Naive thymus-derived CD4-positive, alpha-beta T cell (primary cell): ENCODE measurements around the gene SGPL1. TPM values are rescaled to one million over a fixed set of nuclear protein-coding genes. Genes with fewer than 3 reads are reported as not detected.

Experiments
- ATAC-seq: fragments of 150-1000 bp; cut with Tn5 transposase; 2 replicates; pipeline ENCODE4 v1.10.0; 2021; ENCODE audit warnings: mild to moderate bottlenecking, moderate library complexity
- CTCF ChIA-PET: fragments of 350-600 bp; sonication (Branson Sonifier 250); formaldehyde crosslinking; loops from one replicate; lab custom pipeline; 2021; ENCODE audit warnings: antibody characterized with exemption; lab: Charles Lee
- POLR2A ChIA-PET: fragments of 350-600 bp; sonication (Branson Sonifier 250); formaldehyde crosslinking; loops from one replicate; lab custom pipeline; 2021; ENCODE audit warnings: antibody characterized with exemption, inconsistent platforms; lab: Charles Lee
- DNase-seq, 9 donors: peaks; one replicate each; pipeline versions ENCODE4 v3.0.0 to v3.0.0-alpha.2; 2020 to 2022; ENCODE audit warnings: mixed read lengths in 1 of 9
- H3K27ac ChIP-seq: one replicate; pipeline ENCODE4 v1.7.0; 2013; ENCODE audit warnings: mild to moderate bottlenecking, low read depth, low read length, moderate library complexity
- H3K27me3 ChIP-seq, 2 donors: one replicate each; pipeline ENCODE4 v1.7.0; 2013; ENCODE audit warnings: low read length in 2 of 2, mild to moderate bottlenecking in 2 of 2, moderate library complexity in 2 of 2; ENCODE audit not compliant: control insufficient read depth in 2 of 2, insufficient read depth in 2 of 2
- H3K36me3 ChIP-seq, 3 experiments: 1 replicate in 2 of 3; 2 replicates in 1 of 3; pipeline ENCODE4 v1.7.0; 2013; ENCODE audit warnings: low read length in 3 of 3, mild to moderate bottlenecking in 3 of 3, moderate library complexity in 1 of 3; ENCODE audit not compliant: insufficient read depth in 3 of 3, control insufficient read depth in 2 of 3
- H3K4me1 ChIP-seq, 2 donors: one replicate each; pipeline ENCODE4 v1.7.0; 2013; ENCODE audit warnings: low read length in 2 of 2, mild to moderate bottlenecking in 2 of 2, moderate library complexity in 1 of 2; ENCODE audit not compliant: control insufficient read depth in 2 of 2, insufficient read depth in 2 of 2
- H3K4me3 ChIP-seq: 2 replicates; pipeline ENCODE4 v1.7.0; 2013; ENCODE audit warnings: mild to moderate bottlenecking, low read length
- H3K9me3 ChIP-seq, 3 experiments: 1 replicate in 2 of 3; 2 replicates in 1 of 3; pipeline ENCODE4 v1.7.0; 2013; ENCODE audit warnings: low read length in 3 of 3; ENCODE audit not compliant: control insufficient read depth in 2 of 3
- H3K27ac Mint-ChIP-seq, 9 donors: one replicate each; pipeline ENCODE4 v1.8.0; 2020 to 2022; ENCODE audit warnings: mixed read lengths in 9 of 9, mild to moderate bottlenecking in 8 of 9, moderate library complexity in 5 of 9, inconsistent platforms in 2 of 9
- H3K27me3 Mint-ChIP-seq, 5 donors: one replicate each; pipeline ENCODE4 v1.8.0; 2021 to 2022; ENCODE audit warnings: mixed read lengths in 5 of 5, mild to moderate bottlenecking in 1 of 5
- H3K36me3 Mint-ChIP-seq, 5 donors: one replicate each; pipeline ENCODE4 v1.8.0; 2020 to 2022; ENCODE audit warnings: mixed read lengths in 5 of 5, mild to moderate bottlenecking in 3 of 5, inconsistent platforms in 1 of 5
- H3K4me1 Mint-ChIP-seq, 7 donors: one replicate each; pipeline ENCODE4 v1.8.0; 2020 to 2022; ENCODE audit warnings: mixed read lengths in 7 of 7, mild to moderate bottlenecking in 3 of 7, inconsistent platforms in 1 of 7
- H3K4me3 Mint-ChIP-seq, 10 donors: one replicate each; pipeline ENCODE4 v1.8.0; 2020 to 2022; ENCODE audit warnings: mild to moderate bottlenecking in 10 of 10, mixed read lengths in 10 of 10, moderate library complexity in 6 of 10, inconsistent platforms in 2 of 10
- H3K9me3 Mint-ChIP-seq, 11 donors: one replicate each; pipeline ENCODE4 v1.8.0; 2020 to 2022; ENCODE audit warnings: mixed read lengths in 11 of 11, mild to moderate bottlenecking in 4 of 11, inconsistent platforms in 1 of 11, moderate library complexity in 1 of 11
- intact Hi-C, 2 donors: fragments of 100-400 bp; cut with micrococcal nuclease; formaldehyde crosslinking; loops; one replicate each; pipeline ENCODE4 v1.15.1; 2023
- polyA plus RNA-seq, 2 donors: library from polyadenylated mRNA; unstranded; fragments of 300-500 nt; fragmentation: Illumina TruSeq; gene quantifications; one replicate each; pipeline ENCODE4 v1.2.3, GENCODE V29; 2021
- total RNA-seq, 6 experiments: library from RNA in 5 of 6; stranded (reverse) in 5 of 6; gene quantifications; 1 replicate in 5 of 6; 2 replicates in 1 of 6; pipeline ENCODE4 v1.2.3 and lab custom pipeline; 2021 to 2026

SGPL1 gene
- total and polyA plus RNA-seq, 7 experiments from 2014 or later, result 12.2 to 35.5 (median 24.5) TPM

- ATAC-seq (peak; percentile 32), DNase-seq (peak in 1 of 9 donors; percentile 8)
- H3K9me3 Mint-ChIP-seq, result no peaks in the 10 kb centered on the region
- peaks cover 0 to 23% (median 9%) of the 10 kb centered on the region in 5 donors for H3K36me3 Mint-ChIP-seq
- no peak overlapping the region for H3K4me3 Mint-ChIP-seq
- H3K36me3 ChIP-seq, result no peaks in the 10 kb centered on the region
- H3K4me3 ChIP-seq, result no peak overlapping the region
- peaks cover 0 to 10% of the 10 kb centered on the region in 2 donors for H3K4me1 ChIP-seq
- intact Hi-C loops, result loop anchor here in 1 of 2 donors (1.0 kb wide), 1 partner anchor 271 kb away; no protein-coding TSS in a partner anchor
- no peaks in the 10 kb centered on the region for H3K9me3 ChIP-seq
- H3K4me1 Mint-ChIP-seq, result peaks cover 16 to 43% (median 31%) of the 10 kb centered on the region in 7 donors
- ChIA-PET POLR2A (no interaction called here), CTCF (no interaction called here)
- peak overlapping the region in 2 of 9 donors; percentile 36 to 63 for H3K27ac Mint-ChIP-seq
- H3K27me3 Mint-ChIP-seq, result no peaks in the 10 kb centered on the region
- no peaks in the 10 kb centered on the region for H3K27me3 ChIP-seq
- no peak overlapping the region for H3K27ac ChIP-seq
Measured at GRCh38 chr10:70820976-70821750, 5.4 kb downstream of the SGPL1 start.

- Mint-ChIP-seq H3K4me1 (peaks cover 8 to 45% (median 32%) of the 10 kb centered on the region in 7 donors), H3K9me3 (no peaks in the 10 kb centered on the region), H3K4me3 (peak overlapping the region in 1 of 10 donors; percentile 13), H3K27ac (no peak overlapping the region), H3K36me3 (peaks cover 2 to 27% (median 9%) of the 10 kb centered on the region in 5 donors), H3K27me3 (no peaks in the 10 kb centered on the region)
- DNase-seq (no peak), ATAC-seq (no peak)
- Histone ChIP-seq H3K27ac (no peak overlapping the region), H3K36me3 (no peaks in the 10 kb centered on the region), H3K4me1 (peaks cover 0 to 3% of the 10 kb centered on the region in 2 donors), H3K27me3 (no peaks in the 10 kb centered on the region), H3K4me3 (no peak overlapping the region), H3K9me3 (no peaks in the 10 kb centered on the region)
- ChIA-PET CTCF (no interaction called here), POLR2A (interaction anchor here (0.6 kb wide), 1 partner anchor 12 kb away, joined by 3 read pairs; no protein-coding TSS in a partner anchor)
- intact Hi-C loops, result no loop called here
Measured at GRCh38 chr10:70822076-70822820, 6.5 kb downstream of the SGPL1 start.

- H3K4me3 Mint-ChIP-seq, result no peak overlapping the region
- intact Hi-C loops, result no loop called here
- DNase-seq, result no peak
- Histone ChIP-seq H3K27ac (no peak overlapping the region), H3K9me3 (no peaks in the 10 kb centered on the region), H3K4me3 (no peak overlapping the region), H3K36me3 (no peaks in the 10 kb centered on the region), H3K27me3 (no peaks in the 10 kb centered on the region), H3K4me1 (no peaks in the 10 kb centered on the region)
- no peaks in the 10 kb centered on the region for H3K9me3 Mint-ChIP-seq
- CTCF ChIA-PET, result no interaction called here
- POLR2A ChIA-PET, result interaction anchor here (0.5 kb wide), 1 partner anchor 681 kb away, joined by 3 read pairs; the partner anchor contains the start of gene TYSND1
- H3K4me1 Mint-ChIP-seq, result peaks cover 0 to 23% (median 10%) of the 10 kb centered on the region in 7 donors
- no peak overlapping the region for H3K27ac Mint-ChIP-seq
- no peaks in the 10 kb centered on the region for H3K27me3 Mint-ChIP-seq
- peaks cover 3 to 35% (median 6%) of the 10 kb centered on the region in 5 donors for H3K36me3 Mint-ChIP-seq
- no peak for ATAC-seq
Measured at GRCh38 chr10:70827086-70827757, 11.5 kb downstream of the SGPL1 start.

GRCh38 chr10:70828923-70829322, 13.2 kb downstream of the SGPL1 start:
- no peaks in the 10 kb centered on the region for H3K9me3 ChIP-seq
- ChIA-PET CTCF (no interaction called here), POLR2A (no interaction called here)

GRCh38 chr10:70829543-70829942, 13.8 kb downstream of the SGPL1 start:
- no peaks in the 10 kb centered on the region for H3K9me3 ChIP-seq
- POLR2A ChIA-PET, result no interaction called here
- CTCF ChIA-PET, result no interaction called here

More at GRCh38 chr10:70828923-70829322, 13.2 kb downstream of the SGPL1 start:
- no peaks in the 10 kb centered on the region for H3K4me1 ChIP-seq
- ATAC-seq (no peak), DNase-seq (no peak)
- Mint-ChIP-seq H3K9me3 (no peaks in the 10 kb centered on the region), H3K27me3 (no peaks in the 10 kb centered on the region), H3K4me1 (peaks cover 15 to 27% (median 19%) of the 10 kb centered on the region in 7 donors), H3K4me3 (no peak overlapping the region), H3K27ac (no peak overlapping the region), H3K36me3 (peaks cover 3 to 39% (median 11%) of the 10 kb centered on the region in 5 donors)
- H3K4me3 ChIP-seq, result no peak overlapping the region
- no peaks in the 10 kb centered on the region for H3K27me3 ChIP-seq
- intact Hi-C loops, result no loop called here
- H3K36me3 ChIP-seq, result no peaks in the 10 kb centered on the region
- no peak overlapping the region for H3K27ac ChIP-seq

GRCh38 chr10:70830164-70830563, 14.4 kb downstream of the SGPL1 start:
- Mint-ChIP-seq H3K36me3 (peaks cover 2 to 46% (median 17%) of the 10 kb centered on the region in 5 donors), H3K27ac (no peak overlapping the region), H3K4me1 (peaks cover 15 to 29% (median 23%) of the 10 kb centered on the region in 7 donors), H3K4me3 (no peak overlapping the region), H3K27me3 (no peaks in the 10 kb centered on the region), H3K9me3 (no peaks in the 10 kb centered on the region)
- H3K4me3 ChIP-seq, result no peak overlapping the region
- no peak overlapping the region for H3K27ac ChIP-seq
- ChIA-PET POLR2A (no interaction called here), CTCF (no interaction called here)
- no peaks in the 10 kb centered on the region for H3K4me1 ChIP-seq
- ATAC-seq (no peak), DNase-seq (no peak)
- no peaks in the 10 kb centered on the region for H3K27me3 ChIP-seq
- H3K36me3 ChIP-seq, result peaks cover 0 to 4% (median 0%) of the 10 kb centered on the region in 3 experiments
- H3K9me3 ChIP-seq, result no peaks in the 10 kb centered on the region
- intact Hi-C loops, result no loop called here

More at GRCh38 chr10:70829543-70829942, 13.8 kb downstream of the SGPL1 start:
- H3K27me3 ChIP-seq, result no peaks in the 10 kb centered on the region
- intact Hi-C loops, result no loop called here
- no peaks in the 10 kb centered on the region for H3K4me1 ChIP-seq
- H3K27me3 Mint-ChIP-seq, result no peaks in the 10 kb centered on the region
- H3K4me3 ChIP-seq, result no peak overlapping the region
- no peak overlapping the region for H3K27ac Mint-ChIP-seq
- ATAC-seq, result no peak
- H3K36me3 ChIP-seq, result peaks cover 0 to 3% (median 0%) of the 10 kb centered on the region in 3 experiments
- H3K27ac ChIP-seq, result no peak overlapping the region
- H3K36me3 Mint-ChIP-seq, result peaks cover 3 to 45% (median 16%) of the 10 kb centered on the region in 5 donors
- DNase-seq, result no peak
- H3K4me1 Mint-ChIP-seq, result peaks cover 15 to 29% (median 22%) of the 10 kb centered on the region in 7 donors
- no peaks in the 10 kb centered on the region for H3K9me3 Mint-ChIP-seq
- no peak overlapping the region for H3K4me3 Mint-ChIP-seq
